OCI-LY3 (cell line): ENCODE measurements around the gene VWA7.

ENCODE experiments used
- H2AFZ ChIP-seq: fragments of 200-600, 300-600 bp; shearing (Covaris generic); 2 replicates; pipeline ENCODE4 v1.6.0; 2014; ENCODE audit warnings: antibody characterized with exemption, low read depth, low read length
- H3K27ac ChIP-seq: fragments of 200-600, 300-600 bp; sonication (generic); 2 replicates; pipeline ENCODE4 v1.5.1; 2014; ENCODE audit warnings: mild to moderate bottlenecking, low read length, moderate library complexity, mixed read lengths
- H3K27me3 ChIP-seq: fragments of 200-600, 300-600 bp; sonication (generic); 2 replicates; pipeline ENCODE4 v1.6.1; 2014; ENCODE audit warnings: low read depth, low read length, mixed read lengths
- H3K36me3 ChIP-seq: fragments of 200-600, 300-600 bp; sonication (generic); replicated peaks from 2 replicates; pipeline ENCODE3; 2014; ENCODE audit warnings: low read depth, low read length, mixed read lengths
- H3K4me1 ChIP-seq: fragments of 300-600, 200-600 bp; sonication (generic); 2 replicates; pipeline ENCODE4 v1.6.1; 2014; ENCODE audit warnings: low read length, mixed read lengths
- H3K4me2 ChIP-seq: fragments of 200-600, 300-600 bp; sonication (generic); 2 replicates; pipeline ENCODE4 v1.6.1; 2014; ENCODE audit warnings: low read length, mixed read lengths
- H3K4me3 ChIP-seq: fragments of 300-600, 200-600 bp; sonication (generic); 2 replicates; pipeline ENCODE4 v1.5.1; 2014; ENCODE audit warnings: antibody characterized with exemption, mild to moderate bottlenecking, low read length, moderate library complexity
- H3K79me2 ChIP-seq: fragments of 300-600, 200-600 bp; shearing (Covaris generic); 2 replicates; pipeline ENCODE4 v1.6.1; 2014; ENCODE audit warnings: mild to moderate bottlenecking, low read length, mixed read lengths
- H3K9ac ChIP-seq: fragments of 300-600, 200-600 bp; shearing (Covaris generic); 2 replicates; pipeline ENCODE4 v1.6.0; 2014; ENCODE audit warnings: mild to moderate bottlenecking, low read length, moderate library complexity
- H3K9me3 ChIP-seq: fragments of 200-600, 300-600 bp; shearing (Covaris generic); 2 replicates; pipeline ENCODE4 v1.6.1; 2014; ENCODE audit warnings: low read length, mixed read lengths; ENCODE audit not compliant: insufficient read depth
- H4K20me1 ChIP-seq: fragments of 200-600, 300-600 bp; sonication (generic); 2 replicates; pipeline ENCODE4 v1.6.1; 2016; ENCODE audit warnings: low read length, mixed read lengths; ENCODE audit not compliant: insufficient read depth
- CTCF ChIP-seq: fragments of 200-600, 300-600 bp; sonication (generic); IDR thresholded peaks from 2 replicates; pipeline ENCODE4 v1.5.1; 2014; ENCODE audit warnings: antibody characterized with exemption, low read length, low read depth
- EZH2phosphoT487 ChIP-seq: fragments of 200-600 bp; shearing (Covaris generic); IDR thresholded peaks from 2 replicates; pipeline ENCODE4 v1.6.1; 2018; ENCODE audit warnings: antibody characterized with exemption, mixed run types, low read depth

The VWA7 gene

GRCh38 chr6:31767096-31767645 is 10.0 kb downstream of the VWA7 start:
- TF ChIP-seq EZH2phosphoT487 (no peak), CTCF (no peak)
- H3K9me3 ChIP-seq = no peaks in the 10 kb centered on the region
- H2AFZ ChIP-seq = no peak overlapping the region
- H3K4me1 ChIP-seq = no peaks in the 10 kb centered on the region
- no peak overlapping the region for H3K4me2 ChIP-seq
- H4K20me1 ChIP-seq = no peaks in the 10 kb centered on the region
- no peak overlapping the region for H3K9ac ChIP-seq
- peaks cover 4% of the 10 kb centered on the region for H3K36me3 ChIP-seq
- no peak overlapping the region for H3K4me3 ChIP-seq
- H3K79me2 ChIP-seq = no peaks in the 10 kb centered on the region
- no peaks in the 10 kb centered on the region for H3K27me3 ChIP-seq
- H3K27ac ChIP-seq = no peak overlapping the region

GRCh38 chr6:31765910-31766794 is 11.0 kb downstream of the VWA7 start:
- no peak overlapping the region for H3K4me3 ChIP-seq
- no peaks in the 10 kb centered on the region for H3K27me3 ChIP-seq
- TF ChIP-seq CTCF = no peak
- TF ChIP-seq EZH2phosphoT487 = no peak
- no peaks in the 10 kb centered on the region for H3K9me3 ChIP-seq
- peaks cover 4% of the 10 kb centered on the region for H3K36me3 ChIP-seq
- no peak overlapping the region for H3K27ac ChIP-seq
- H3K4me1 ChIP-seq = no peaks in the 10 kb centered on the region
- no peaks in the 10 kb centered on the region for H4K20me1 ChIP-seq
- no peak overlapping the region for H3K9ac ChIP-seq
- no peak overlapping the region for H3K4me2 ChIP-seq
- no peaks in the 10 kb centered on the region for H3K79me2 ChIP-seq
- H2AFZ ChIP-seq = no peak overlapping the region

GRCh38 chr6:31765559-31765909 is 11.6 kb downstream of the VWA7 start:
- Histone ChIP-seq H3K79me2 (no peaks in the 10 kb centered on the region), H4K20me1 (no peaks in the 10 kb centered on the region), H2AFZ (no peak overlapping the region), H3K4me2 (no peak overlapping the region), H3K4me1 (no peaks in the 10 kb centered on the region), H3K27me3 (no peaks in the 10 kb centered on the region), H3K9me3 (no peaks in the 10 kb centered on the region), H3K4me3 (no peak overlapping the region), H3K36me3 (peaks cover 4% of the 10 kb centered on the region), H3K9ac (no peak overlapping the region), H3K27ac (no peak overlapping the region)
- TF ChIP-seq EZH2phosphoT487 (no peak), CTCF (no peak)

GRCh38 chr6:31764198-31764597 is 12.9 kb downstream of the VWA7 start:
- no peak overlapping the region for H3K27ac ChIP-seq
- H3K9ac ChIP-seq = no peak overlapping the region
- peaks cover 4% of the 10 kb centered on the region for H3K36me3 ChIP-seq
- H3K9me3 ChIP-seq = no peaks in the 10 kb centered on the region
- no peaks in the 10 kb centered on the region for H3K79me2 ChIP-seq
- TF ChIP-seq EZH2phosphoT487 (no peak), CTCF (no peak)
- H2AFZ ChIP-seq = no peak overlapping the region
- no peak overlapping the region for H3K4me3 ChIP-seq
- H4K20me1 ChIP-seq = no peaks in the 10 kb centered on the region
- no peak overlapping the region for H3K4me2 ChIP-seq
- no peaks in the 10 kb centered on the region for H3K27me3 ChIP-seq
- H3K4me1 ChIP-seq = no peaks in the 10 kb centered on the region
